GM18502 (cell line): ENCODE results near the gene DDX41.
"Not testable (repeated sequence)": the region's sequence is repeated elsewhere in the genome, so short reads cannot be mapped to it uniquely, and the experiment has no call there.

Experiments
- ATAC-seq: cut with Tn5 transposase; IDR thresholded peaks from one replicate; pipeline ENCODE4 v1.9.1; 2021; ENCODE audit warnings: mild to moderate bottlenecking; ENCODE audit not compliant: unreplicated experiment, poor library complexity

DDX41 gene

GRCh38 chr5:177516601-177517568 lies at the start of gene DDX41:
TSS of gene DDX41 (minus strand) at chr5:177516961. CDS start at chr5:177516945, 16 bp downstream.
- peak; percentile 81 for ATAC-seq

GRCh38 chr5:177565046-177565445 lies 48.3 kb upstream of the DDX41 start:
- ATAC-seq: no peak

GRCh38 chr5:177559446-177559941 lies 42.7 kb upstream of the DDX41 start:
- ATAC-seq: not testable (repeated sequence)

GRCh38 chr5:177557796-177558195 lies 41.0 kb upstream of the DDX41 start:
- no peak for ATAC-seq

GRCh38 chr5:177557041-177557647 lies 40.4 kb upstream of the DDX41 start:
- ATAC-seq: no peak

GRCh38 chr5:177555665-177556064 lies 38.9 kb upstream of the DDX41 start:
- no peak for ATAC-seq

- no peak for ATAC-seq
These were observed 38.5 kb upstream of the DDX41 start for GRCh38 chr5:177555228-177555627.

GRCh38 chr5:177554474-177555111 lies 37.8 kb upstream of the DDX41 start, which contains the start of gene FAM193B:
TSS of gene FAM193B (minus strand) at chr5:177554563. CDS start at chr5:177554458, 105 bp downstream.
- ATAC-seq: peak; percentile 89

GRCh38 chr5:177553671-177554429 lies 37.1 kb upstream of the DDX41 start:
- peak; percentile 47 for ATAC-seq

- ATAC-seq: no peak
These were observed 36.2 kb upstream of the DDX41 start for GRCh38 chr5:177552839-177553455.

GRCh38 chr5:177550122-177550521 lies 33.4 kb upstream of the DDX41 start:
- no peak for ATAC-seq

GRCh38 chr5:177548495-177548894 lies 31.7 kb upstream of the DDX41 start:
- ATAC-seq: no peak

- ATAC-seq: no peak
These were observed 31.0 kb upstream of the DDX41 start for GRCh38 chr5:177547736-177548135.

GRCh38 chr5:177546258-177546741 lies 29.5 kb upstream of the DDX41 start:
- no peak for ATAC-seq

- no peak for ATAC-seq
These were observed 28.9 kb upstream of the DDX41 start for GRCh38 chr5:177545487-177546257.

GRCh38 chr5:177542816-177543465 lies 26.2 kb upstream of the DDX41 start:
- ATAC-seq: no peak

GRCh38 chr5:177540438-177540837 lies 23.7 kb upstream of the DDX41 start:
- no peak for ATAC-seq

GRCh38 chr5:177539411-177539810 lies 22.6 kb upstream of the DDX41 start:
- no peak for ATAC-seq
